ENCODE results near the gene RAD51B. TPM values are rescaled to one million over a fixed set of nuclear protein-coding genes. Genes with fewer than 3 reads are reported as not detected.

The RAD51B gene
- total RNA-seq, 4 donors from 2014 or later = 14.0 to 16.4 (median 14.8) TPM

GRCh38 chr14:68372368-68372767, 552.8 kb downstream of the RAD51B start:
- WGBS, 2 donors = 95 to 98% methylated on average over 2 of the region's 2 CpGs
- no peaks in the 10 kb centered on the region for H3K9me3 ChIP-seq
- H3K36me3 ChIP-seq = no peaks in the 10 kb centered on the region
- no peak for DNase-seq
- no peaks in the 10 kb centered on the region for H3K27me3 ChIP-seq
- TF ChIP-seq CTCF (IDR thresholded peaks at IDR 0.05) = no peak
- TF ChIP-seq POLR2A (IDR thresholded peaks at IDR 0.05) = no peak
- H3K27ac ChIP-seq = no peak overlapping the region
- no peaks in the 10 kb centered on the region for H3K4me1 ChIP-seq
- intact Hi-C loops (cut with DNase I) = no loop called here
- no peak overlapping the region for H3K4me3 ChIP-seq (replicated peaks in 1 of 3)

- no peak for DNase-seq
- Histone ChIP-seq H3K27me3 (no peaks in the 10 kb centered on the region), H3K4me1 (no peaks in the 10 kb centered on the region), H3K36me3 (no peaks in the 10 kb centered on the region), H3K4me3 (replicated peaks in 1 of 3) (no peak overlapping the region), H3K27ac (no peak overlapping the region), H3K9me3 (no peaks in the 10 kb centered on the region)
- 98 to 99% methylated on average over 2 of the region's 2 CpGs for WGBS, 2 donors
- intact Hi-C loops (cut with DNase I) = no loop called here
- no peak for TF ChIP-seq POLR2A (IDR thresholded peaks at IDR 0.05)
- no peak for TF ChIP-seq CTCF (IDR thresholded peaks at IDR 0.05)
Measured at GRCh38 chr14:68373124-68373646, 553.6 kb downstream of the RAD51B start.

GRCh38 chr14:68373847-68374444, 554.4 kb downstream of the RAD51B start:
- Histone ChIP-seq H3K4me3 (replicated peaks in 1 of 3) (no peak overlapping the region), H3K27ac (no peak overlapping the region), H3K4me1 (no peaks in the 10 kb centered on the region), H3K27me3 (no peaks in the 10 kb centered on the region), H3K36me3 (no peaks in the 10 kb centered on the region), H3K9me3 (no peaks in the 10 kb centered on the region)
- WGBS, 2 donors = 55 to 56% methylated on average over 2 of the region's 2 CpGs
- no peak for TF ChIP-seq POLR2A (IDR thresholded peaks at IDR 0.05)
- no peak for TF ChIP-seq CTCF (IDR thresholded peaks at IDR 0.05)
- no peak for DNase-seq
- intact Hi-C loops (cut with DNase I) = no loop called here

- TF ChIP-seq CTCF (IDR thresholded peaks at IDR 0.05) (no peak), POLR2A (IDR thresholded peaks at IDR 0.05) (no peak)
- H3K4me3 ChIP-seq (replicated peaks in 1 of 3) = no peak overlapping the region
- whole genome bisulfite sequencing, 2 donors = 93% methylated on average over 7 of the region's 7 CpGs
- no peaks in the 10 kb centered on the region for H3K4me1 ChIP-seq
- intact Hi-C loops (cut with DNase I) = no loop called here
- H3K36me3 ChIP-seq = no peaks in the 10 kb centered on the region
- no peak overlapping the region for H3K27ac ChIP-seq
- H3K27me3 ChIP-seq = no peaks in the 10 kb centered on the region
- no peak for DNase-seq
- no peaks in the 10 kb centered on the region for H3K9me3 ChIP-seq
Measured at GRCh38 chr14:68374682-68375081, 555.1 kb downstream of the RAD51B start.

- WGBS, 2 donors = 92 to 95% methylated on average over 4 of the region's 4 CpGs
- intact Hi-C loops (cut with DNase I) = no loop called here
- H3K4me1 ChIP-seq = no peaks in the 10 kb centered on the region
Measured at GRCh38 chr14:68375376-68375775, 555.8 kb downstream of the RAD51B start.

More at GRCh38 chr14:68375376-68375775, 555.8 kb downstream of the RAD51B start:
- no peak for DNase-seq
- no peaks in the 10 kb centered on the region for H3K36me3 ChIP-seq
- H3K9me3 ChIP-seq = no peaks in the 10 kb centered on the region
- H3K27ac ChIP-seq = no peak overlapping the region
- H3K27me3 ChIP-seq = no peaks in the 10 kb centered on the region
- TF ChIP-seq POLR2A (IDR thresholded peaks at IDR 0.05) (no peak), CTCF (IDR thresholded peaks at IDR 0.05) (no peak)
- no peak overlapping the region for H3K4me3 ChIP-seq (replicated peaks in 1 of 3)

Data from thyroid gland (tissue), 4 donors.